DOHH2 (cell line): Measurements from ENCODE around the gene KRTAP10-1.

Source experiments
- CTCF ChIP-seq: fragments of 200-600 bp; sonication (generic); IDR thresholded peaks from one replicate; pipeline ENCODE4 v1.5.1; 2014; ENCODE audit warnings: antibody characterized with exemption, mild to moderate bottlenecking, low read depth, low read length; ENCODE audit not compliant: poor library complexity, severe bottlenecking
- EZH2phosphoT487 ChIP-seq: fragments of 200-600 bp; sonication (generic); IDR thresholded peaks from 2 replicates; pipeline ENCODE4 v1.6.1; 2017; ENCODE audit warnings: borderline replicate concordance, mild to moderate bottlenecking, antibody characterized with exemption, low read length, moderate library complexity, mixed read lengths

DNA sequence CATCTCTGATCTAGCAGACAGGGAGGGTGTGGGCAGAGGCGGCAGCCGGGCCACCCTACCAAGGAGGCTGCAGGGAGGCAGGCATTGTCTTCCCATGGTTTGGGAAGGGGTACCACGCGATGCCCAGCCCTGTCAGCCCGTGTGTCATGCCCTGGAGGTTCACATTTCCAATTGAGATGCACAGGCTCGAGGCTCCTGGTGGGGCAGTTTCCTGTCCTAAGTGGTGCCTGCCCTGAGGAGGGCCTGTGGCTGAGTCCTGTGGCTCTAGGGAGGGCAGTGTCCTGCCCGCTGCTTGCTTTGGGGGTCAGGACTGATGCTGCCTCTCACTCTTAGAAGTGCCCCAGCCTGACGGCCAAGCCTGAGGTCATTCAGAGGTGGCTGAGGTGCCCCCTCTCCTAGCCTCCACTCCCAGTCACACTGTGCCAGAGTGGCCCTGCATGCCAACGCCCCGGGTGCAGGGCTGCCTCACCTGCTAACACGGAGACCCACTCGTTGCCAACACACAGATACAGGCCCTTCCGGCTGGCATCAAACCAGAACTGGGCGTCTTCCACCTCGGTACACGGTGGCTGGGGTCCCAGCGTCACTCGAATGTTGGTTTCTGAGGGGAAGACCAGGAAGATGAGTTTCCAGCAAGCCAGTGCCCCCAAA lies 11.9 kb downstream of the KRTAP10-1 start:
- no peak for TF ChIP-seq CTCF
- TF ChIP-seq EZH2phosphoT487: no peak
